MM.1S (cell line): ENCODE results near the gene ZBTB49.

Source experiments
- DNase-seq: peaks from one replicate; pipeline ENCODE4 v3.0.0-alpha.2; 2015
- H2AFZ ChIP-seq: fragments of 300-600 bp; sonication (generic); 2 replicates; pipeline ENCODE4 v1.6.0; 2016; ENCODE audit warnings: antibody characterized with exemption, low read length
- H3F3A ChIP-seq: fragments of 300-600 bp; sonication (generic); 2 replicates; pipeline ENCODE4 v1.6.1; 2016; ENCODE audit warnings: mild to moderate bottlenecking, antibody characterized with exemption, low read length, moderate library complexity, mixed read lengths; ENCODE audit not compliant: insufficient read depth
- H3K27ac ChIP-seq: fragments of 300-600 bp; sonication (generic); 2 replicates; pipeline ENCODE4 v1.5.1; 2016; ENCODE audit warnings: mild to moderate bottlenecking, low read length
- H3K27me3 ChIP-seq: fragments of 300-600 bp; sonication (generic); replicated peaks from 2 replicates; pipeline ENCODE4 v1.6.0; 2016; ENCODE audit warnings: low read length; ENCODE audit not compliant: insufficient read depth
- H3K36me3 ChIP-seq: fragments of 300-600 bp; sonication (generic); replicated peaks from 2 replicates; pipeline ENCODE4 v1.6.1; 2016; ENCODE audit warnings: mild to moderate bottlenecking, low read length, mixed read lengths; ENCODE audit not compliant: insufficient read depth
- H3K4me1 ChIP-seq: fragments of 300-600 bp; sonication (generic); 2 replicates; pipeline ENCODE4 v1.6.1; 2016; ENCODE audit warnings: low read length, mixed read lengths
- H3K4me2 ChIP-seq: fragments of 300-600 bp; sonication (generic); 2 replicates; pipeline ENCODE4 v1.6.0; 2016; ENCODE audit warnings: low read depth, low read length
- H3K4me3 ChIP-seq: fragments of 300-600 bp; sonication (generic); 2 replicates; pipeline ENCODE4 v1.5.1; 2016; ENCODE audit warnings: low read length, mixed read lengths
- H3K79me2 ChIP-seq: fragments of 300-600 bp; sonication (generic); 2 replicates; pipeline ENCODE4 v1.6.1; 2016; ENCODE audit warnings: mixed run types, low read length, mixed read lengths
- H3K9ac ChIP-seq: fragments of 300-600 bp; sonication (generic); 2 replicates; pipeline ENCODE4 v1.6.1; 2016; ENCODE audit warnings: low read length, mixed read lengths
- H3K9me2 ChIP-seq: fragments of 300-600 bp; sonication (generic); replicated peaks from 2 replicates; pipeline ENCODE4 v1.6.1; 2016; ENCODE audit warnings: mild to moderate bottlenecking, low read length, mixed read lengths; ENCODE audit not compliant: insufficient read depth
- H3K9me3 ChIP-seq: fragments of 300-600 bp; sonication (generic); replicated peaks from 2 replicates; pipeline ENCODE4 v1.6.1; 2016; ENCODE audit warnings: mild to moderate bottlenecking, low read length, mixed read lengths; ENCODE audit not compliant: insufficient read depth
- H4K20me1 ChIP-seq: fragments of 300-600 bp; sonication (generic); 2 replicates; pipeline ENCODE4 v1.6.1; 2016; ENCODE audit warnings: mild to moderate bottlenecking, low read length, moderate library complexity, mixed read lengths; ENCODE audit not compliant: insufficient read depth
- EZH2 ChIP-seq: fragments of 300-600 bp; sonication (generic); optimal IDR thresholded peaks from 2 replicates; pipeline ENCODE3; 2017; ENCODE audit warnings: low read depth, mild to moderate bottlenecking, antibody characterized with exemption, low read length, mixed read lengths
- EZH2phosphoT487 ChIP-seq: fragments of 300-600 bp; sonication (generic); IDR thresholded peaks from 2 replicates; pipeline ENCODE4 v1.6.1; 2018; ENCODE audit warnings: antibody characterized with exemption, low read length
- TF ChIP-seq, protein P1 (sequence below): fragments of 300-600 bp; sonication (generic); IDR thresholded peaks from 2 replicates; pipeline ENCODE4 v1.5.1; 2016; ENCODE audit warnings: antibody characterized with exemption, low read length, mixed read lengths

Gene ZBTB49

DNA sequence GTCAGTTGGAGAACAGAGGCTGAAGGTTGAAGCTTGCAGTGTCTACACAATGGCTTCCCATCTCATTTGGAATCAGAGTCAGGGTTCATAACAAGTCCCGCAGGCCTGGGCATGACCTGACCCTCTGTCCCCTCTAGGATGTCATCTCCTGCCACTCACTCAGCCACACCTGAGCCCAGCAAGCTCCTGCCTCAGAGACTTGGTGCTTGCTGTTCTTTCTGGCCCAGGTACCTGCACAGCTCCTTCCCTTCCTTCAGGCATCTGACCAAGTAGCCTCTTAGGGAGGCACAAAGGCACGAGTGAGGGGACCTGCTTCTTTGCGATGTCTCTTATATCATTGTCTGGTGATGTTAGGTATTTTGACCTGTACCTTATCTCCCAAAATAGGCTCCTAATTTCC is 9.0 kb downstream of the ZBTB49 start:
- TF ChIP-seq EZH2 (no peak), EZH2phosphoT487 (no peak)
- TF ChIP-seq, protein P1, sequence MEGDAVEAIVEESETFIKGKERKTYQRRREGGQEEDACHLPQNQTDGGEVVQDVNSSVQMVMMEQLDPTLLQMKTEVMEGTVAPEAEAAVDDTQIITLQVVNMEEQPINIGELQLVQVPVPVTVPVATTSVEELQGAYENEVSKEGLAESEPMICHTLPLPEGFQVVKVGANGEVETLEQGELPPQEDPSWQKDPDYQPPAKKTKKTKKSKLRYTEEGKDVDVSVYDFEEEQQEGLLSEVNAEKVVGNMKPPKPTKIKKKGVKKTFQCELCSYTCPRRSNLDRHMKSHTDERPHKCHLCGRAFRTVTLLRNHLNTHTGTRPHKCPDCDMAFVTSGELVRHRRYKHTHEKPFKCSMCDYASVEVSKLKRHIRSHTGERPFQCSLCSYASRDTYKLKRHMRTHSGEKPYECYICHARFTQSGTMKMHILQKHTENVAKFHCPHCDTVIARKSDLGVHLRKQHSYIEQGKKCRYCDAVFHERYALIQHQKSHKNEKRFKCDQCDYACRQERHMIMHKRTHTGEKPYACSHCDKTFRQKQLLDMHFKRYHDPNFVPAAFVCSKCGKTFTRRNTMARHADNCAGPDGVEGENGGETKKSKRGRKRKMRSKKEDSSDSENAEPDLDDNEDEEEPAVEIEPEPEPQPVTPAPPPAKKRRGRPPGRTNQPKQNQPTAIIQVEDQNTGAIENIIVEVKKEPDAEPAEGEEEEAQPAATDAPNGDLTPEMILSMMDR = no peak
- Histone ChIP-seq H3K36me3 (no peaks in the 10 kb centered on the region; the same call in 1 of the 2 replicates), H4K20me1 (no peaks in the 10 kb centered on the region), H3F3A (no peaks in the 10 kb centered on the region), H3K79me2 (peaks cover 30% of the 10 kb centered on the region), H3K9me2 (no peaks in the 10 kb centered on the region), H3K9me3 (no peaks in the 10 kb centered on the region), H3K27me3 (no peaks in the 10 kb centered on the region), H2AFZ (no peak overlapping the region), H3K4me2 (no peak overlapping the region), H3K27ac (no peak overlapping the region), H3K4me1 (no peaks in the 10 kb centered on the region), H3K9ac (no peak overlapping the region), H3K4me3 (no peak overlapping the region)
- DNase-seq = no peak

DNA sequence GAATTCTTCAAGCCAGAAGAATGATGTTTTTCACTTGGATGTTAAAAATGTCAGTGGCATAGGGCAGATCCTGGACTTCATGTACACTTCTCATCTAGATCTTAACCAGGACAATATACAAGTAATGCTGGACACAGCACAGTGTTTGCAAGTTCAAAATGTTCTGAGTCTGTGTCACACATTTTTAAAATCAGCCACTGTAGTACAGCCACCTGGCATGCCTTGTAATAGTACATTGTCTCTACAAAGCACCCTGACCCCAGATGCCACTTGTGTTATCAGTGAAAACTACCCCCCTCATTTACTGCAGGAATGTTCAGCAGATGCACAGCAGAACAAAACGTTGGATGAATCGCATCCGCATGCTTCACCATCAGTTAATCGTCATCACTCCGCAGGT is 11.9 kb downstream of the ZBTB49 start:
- Histone ChIP-seq H3K27ac (no peak overlapping the region), H3K4me3 (no peak overlapping the region), H2AFZ (no peak overlapping the region), H3K4me1 (no peaks in the 10 kb centered on the region), H3K9ac (no peak overlapping the region), H3K27me3 (no peaks in the 10 kb centered on the region), H3K9me3 (no peaks in the 10 kb centered on the region), H3F3A (no peaks in the 10 kb centered on the region), H3K4me2 (no peak overlapping the region), H3K79me2 (peaks cover 6% of the 10 kb centered on the region; the same call in 1 of the 2 replicates), H3K36me3 (no peaks in the 10 kb centered on the region; the same call in 1 of the 2 replicates), H4K20me1 (no peaks in the 10 kb centered on the region), H3K9me2 (no peaks in the 10 kb centered on the region)
- DNase-seq = no peak
- TF ChIP-seq EZH2 (no peak), EZH2phosphoT487 (no peak)
- TF ChIP-seq, protein P1 = no peak

DNA sequence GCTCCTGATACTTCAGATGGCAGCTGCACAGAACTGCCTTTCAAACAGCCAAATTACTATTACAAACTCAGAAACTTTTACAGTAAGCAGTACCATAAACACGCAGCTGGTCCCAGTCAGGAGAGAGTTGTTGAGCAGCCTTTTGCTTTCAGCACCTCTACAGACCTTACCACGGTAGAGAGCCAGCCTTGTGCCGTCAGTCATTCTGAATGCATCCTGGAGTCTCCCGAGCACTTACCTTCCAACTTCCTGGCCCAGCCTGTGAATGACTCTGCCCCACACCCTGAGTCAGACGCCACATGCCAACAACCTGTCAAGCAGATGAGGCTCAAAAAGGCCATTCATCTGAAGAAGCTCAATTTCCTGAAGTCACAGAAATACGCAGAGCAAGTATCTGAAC is 12.4 kb downstream of the ZBTB49 start:
- Histone ChIP-seq H3K4me3 (no peak overlapping the region), H3K79me2 (peaks cover 6% of the 10 kb centered on the region; the same call in 1 of the 2 replicates), H3K9me3 (no peaks in the 10 kb centered on the region), H3K4me2 (no peak overlapping the region), H3K36me3 (no peaks in the 10 kb centered on the region; the same call in 1 of the 2 replicates), H4K20me1 (no peaks in the 10 kb centered on the region), H3K9me2 (no peaks in the 10 kb centered on the region), H3K4me1 (no peaks in the 10 kb centered on the region), H3K27me3 (no peaks in the 10 kb centered on the region), H3F3A (no peaks in the 10 kb centered on the region), H3K27ac (no peak overlapping the region), H3K9ac (no peak overlapping the region), H2AFZ (no peak overlapping the region)
- DNase-seq = no peak
- TF ChIP-seq EZH2phosphoT487 (no peak), EZH2 (no peak)
- TF ChIP-seq, protein P1 = no peak
